HEK293 (cell line): ENCODE data around the gene CACNB2.

Source experiments
- CTCF ChIA-PET: fragments of 350-600 bp; formaldehyde crosslinking; extraction: SDS; loops from one replicate; lab custom pipeline; 2021; ENCODE audit warnings: antibody characterized with exemption; lab: Yijun Ruan, JAX
- POLR2A ChIA-PET: fragments of 300-600 bp; formaldehyde crosslinking; extraction: SDS; loops from one replicate; lab custom pipeline; 2020; ENCODE audit warnings: antibody characterized with exemption, inconsistent platforms; lab: Yijun Ruan, JAX
- H3K27ac ChIP-seq: fragments of 200-500 bp; sonication (Bioruptor generic); 2 replicates; pipeline ENCODE4 v1.5.1; 2014; ENCODE audit warnings: low read depth, low read length, control low read depth, inconsistent platforms; ENCODE audit errors: extremely low read depth
- H3K36me3 ChIP-seq, 2 experiments: fragments of 200-500 bp in 1 of 2; sonication (Bioruptor generic) in 1 of 2; 1 replicate in 1 of 2; 2 replicates in 1 of 2; pipeline ENCODE4 v1.5.1; 2014 to 2017; ENCODE audit warnings: inconsistent platforms in 2 of 2, low read length in 2 of 2; ENCODE audit not compliant: control insufficient read depth in 2 of 2, insufficient read depth in 1 of 2
- H3K4me1 ChIP-seq: fragments of 200-500 bp; sonication (Bioruptor generic); 2 replicates; pipeline ENCODE4 v1.5.1; 2014; ENCODE audit warnings: mild to moderate bottlenecking, low read length, inconsistent platforms; ENCODE audit not compliant: control insufficient read depth, insufficient read depth
- H3K4me3 ChIP-seq: 2 replicates; pipeline ENCODE4 v1.5.1; 2011; ENCODE audit warnings: low read depth, mild to moderate bottlenecking, control low read depth, low read length, moderate library complexity
- H3K9me3 ChIP-seq: fragments of 200-500 bp; sonication (Bioruptor generic); 2 replicates; pipeline ENCODE4 v1.5.1; 2014; ENCODE audit warnings: low read depth, low read length, inconsistent platforms; ENCODE audit not compliant: control insufficient read depth, insufficient read depth
- GLI2 ChIP-seq: fragments of 450-650 bp; formaldehyde crosslinking; IDR thresholded peaks from 2 replicates; pipeline ENCODE4; 2017; ENCODE audit warnings: missing biosample characterization, missing genetic modification characterization, low read depth, borderline replicate concordance
- GLIS2 ChIP-seq: fragments of 450-650 bp; formaldehyde crosslinking; IDR thresholded peaks from 2 replicates; pipeline ENCODE4 v1.5.1; 2016; ENCODE audit warnings: missing biosample characterization, missing genetic modification characterization
- KLF16 ChIP-seq: fragments of 450-650 bp; formaldehyde crosslinking; IDR thresholded peaks from 2 replicates; pipeline ENCODE4 v1.5.1; 2017; ENCODE audit warnings: missing biosample characterization, missing genetic modification characterization
- KLF9 ChIP-seq: fragments of 450-650 bp; formaldehyde crosslinking; IDR thresholded peaks from 2 replicates; pipeline ENCODE4 v1.5.1; 2016; ENCODE audit warnings: missing biosample characterization, missing genetic modification characterization, low read depth
- SCRT1 ChIP-seq: fragments of 450-650 bp; formaldehyde crosslinking; IDR thresholded peaks from 2 replicates; pipeline ENCODE4 v1.5.1; 2016; ENCODE audit warnings: missing biosample characterization, missing genetic modification characterization, borderline replicate concordance
- SCRT2 ChIP-seq: fragments of 450-650 bp; formaldehyde crosslinking; IDR thresholded peaks from 2 replicates; pipeline ENCODE4 v1.5.1; 2016; ENCODE audit warnings: missing biosample characterization, missing genetic modification characterization
- ZBTB17 ChIP-seq: fragments of 450-650 bp; formaldehyde crosslinking; IDR thresholded peaks from 2 replicates; pipeline ENCODE4 v1.5.1; 2016; ENCODE audit warnings: missing biosample characterization, missing genetic modification characterization
- ZBTB20 ChIP-seq: fragments of 450-650 bp; formaldehyde crosslinking; IDR thresholded peaks from 2 replicates; pipeline ENCODE4 v1.5.1; 2016; ENCODE audit warnings: missing biosample characterization, missing genetic modification characterization
- ZBTB21 ChIP-seq: fragments of 450-650 bp; formaldehyde crosslinking; IDR thresholded peaks from 2 replicates; pipeline ENCODE4 v1.5.1; 2017; ENCODE audit warnings: missing biosample characterization, missing genetic modification characterization
- ZNF239 ChIP-seq: fragments of 450-650 bp; formaldehyde crosslinking; IDR thresholded peaks from 2 replicates; pipeline ENCODE4 v1.5.1; 2016; ENCODE audit warnings: missing biosample characterization, missing genetic modification characterization
- ZNF302 ChIP-seq: fragments of 450-650 bp; formaldehyde crosslinking; IDR thresholded peaks from 2 replicates; pipeline ENCODE4 v1.5.1; 2016; ENCODE audit warnings: missing biosample characterization, missing genetic modification characterization, low read depth
- ZNF350 ChIP-seq: fragments of 450-650 bp; formaldehyde crosslinking; IDR thresholded peaks from 2 replicates; pipeline ENCODE4 v1.5.0; 2017; ENCODE audit warnings: missing biosample characterization, mild to moderate bottlenecking, missing genetic modification characterization
- ZNF629 ChIP-seq: fragments of 450-650 bp; formaldehyde crosslinking; IDR thresholded peaks from 2 replicates; pipeline ENCODE4 v1.5.1; 2017; ENCODE audit warnings: missing biosample characterization, missing genetic modification characterization
- ZNF677 ChIP-seq: fragments of 450-650 bp; IDR thresholded peaks from 2 replicates; pipeline ENCODE4 v1.5.0; 2018; ENCODE audit warnings: missing biosample characterization, mild to moderate bottlenecking, missing genetic modification characterization, moderate library complexity
- ZNF704 ChIP-seq: fragments of 450-650 bp; formaldehyde crosslinking; IDR thresholded peaks from 2 replicates; pipeline ENCODE4 v1.5.1; 2016; ENCODE audit warnings: missing biosample characterization, missing genetic modification characterization
- ZNF707 ChIP-seq: fragments of 450-650 bp; formaldehyde crosslinking; IDR thresholded peaks from 2 replicates; pipeline ENCODE4 v1.5.1; 2016; ENCODE audit warnings: missing biosample characterization, missing genetic modification characterization
- TF ChIP-seq, protein P1 (sequence below): fragments of 450-650 bp; formaldehyde crosslinking; IDR thresholded peaks from 2 replicates; pipeline ENCODE4 v1.5.1; 2016; ENCODE audit warnings: missing biosample characterization, missing genetic modification characterization, low read depth
- TF ChIP-seq, protein P2 (sequence below): fragments of 450-650 bp; formaldehyde crosslinking; IDR thresholded peaks from 2 replicates; pipeline ENCODE4 v1.5.1; 2017; ENCODE audit warnings: missing biosample characterization, mild to moderate bottlenecking, missing genetic modification characterization, moderate library complexity
- TF ChIP-seq, protein P3 (sequence below): fragments of 450-650 bp; formaldehyde crosslinking; IDR thresholded peaks from 2 replicates; pipeline ENCODE4 v1.5.1; 2017; ENCODE audit warnings: missing biosample characterization, missing genetic modification characterization

CACNB2 gene

DNA sequence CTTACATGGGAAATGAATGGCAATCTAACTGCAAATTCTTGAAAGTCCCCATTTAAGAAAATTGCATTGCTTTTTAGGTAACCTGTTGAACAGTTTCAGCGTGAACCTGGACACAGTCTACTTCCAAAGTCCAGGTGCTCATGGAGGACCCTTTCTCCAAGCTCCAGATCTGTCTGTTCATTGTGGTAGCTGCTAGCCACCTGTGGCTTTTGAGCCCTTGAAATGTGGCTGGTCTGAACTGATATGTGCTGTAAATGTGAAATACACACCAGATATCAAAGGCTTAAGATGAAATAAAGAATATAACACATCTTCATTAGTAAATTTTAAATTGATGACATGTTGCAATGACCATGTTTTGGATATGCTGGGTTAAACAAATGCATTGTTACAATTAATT, 4.2 kb downstream of the CACNB2 start:
- Histone ChIP-seq H3K4me1 (no peaks in the 10 kb centered on the region), H3K36me3 (no peaks in the 10 kb centered on the region), H3K4me3 (no peak overlapping the region), H3K9me3 (no peaks in the 10 kb centered on the region), H3K27ac (no peak overlapping the region)
- TF ChIP-seq ZNF677 (tag by site-specific recombination): no peak
- ChIA-PET POLR2A (no interaction called here), CTCF (interaction anchor here (0.7 kb wide), 1 partner anchor 13 kb away, joined by 3 read pairs; no protein-coding TSS in a partner anchor)

GRCh38 chr10:18144928-18145327, 4.7 kb downstream of the CACNB2 start:
- H3K4me3 ChIP-seq: no peak overlapping the region
- TF ChIP-seq SCRT1 (tag by site-specific recombination) (peak; percentile 92), KLF16 (no peak), SCRT2 (tag by site-specific recombination) (peak; percentile 94), KLF9 (tag by site-specific recombination) (no peak), ZNF350 (tag by site-specific recombination) (no peak), ZNF239 (tag by site-specific recombination) (no peak), ZNF707 (tag by site-specific recombination) (no peak), GLIS2 (tag by site-specific recombination) (no peak)
- TF ChIP-seq, protein P1, sequence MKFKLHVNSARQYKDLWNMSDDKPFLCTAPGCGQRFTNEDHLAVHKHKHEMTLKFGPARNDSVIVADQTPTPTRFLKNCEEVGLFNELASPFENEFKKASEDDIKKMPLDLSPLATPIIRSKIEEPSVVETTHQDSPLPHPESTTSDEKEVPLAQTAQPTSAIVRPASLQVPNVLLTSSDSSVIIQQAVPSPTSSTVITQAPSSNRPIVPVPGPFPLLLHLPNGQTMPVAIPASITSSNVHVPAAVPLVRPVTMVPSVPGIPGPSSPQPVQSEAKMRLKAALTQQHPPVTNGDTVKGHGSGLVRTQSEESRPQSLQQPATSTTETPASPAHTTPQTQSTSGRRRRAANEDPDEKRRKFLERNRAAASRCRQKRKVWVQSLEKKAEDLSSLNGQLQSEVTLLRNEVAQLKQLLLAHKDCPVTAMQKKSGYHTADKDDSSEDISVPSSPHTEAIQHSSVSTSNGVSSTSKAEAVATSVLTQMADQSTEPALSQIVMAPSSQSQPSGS (tag by site-specific recombination): no peak
- TF ChIP-seq, protein P2, sequence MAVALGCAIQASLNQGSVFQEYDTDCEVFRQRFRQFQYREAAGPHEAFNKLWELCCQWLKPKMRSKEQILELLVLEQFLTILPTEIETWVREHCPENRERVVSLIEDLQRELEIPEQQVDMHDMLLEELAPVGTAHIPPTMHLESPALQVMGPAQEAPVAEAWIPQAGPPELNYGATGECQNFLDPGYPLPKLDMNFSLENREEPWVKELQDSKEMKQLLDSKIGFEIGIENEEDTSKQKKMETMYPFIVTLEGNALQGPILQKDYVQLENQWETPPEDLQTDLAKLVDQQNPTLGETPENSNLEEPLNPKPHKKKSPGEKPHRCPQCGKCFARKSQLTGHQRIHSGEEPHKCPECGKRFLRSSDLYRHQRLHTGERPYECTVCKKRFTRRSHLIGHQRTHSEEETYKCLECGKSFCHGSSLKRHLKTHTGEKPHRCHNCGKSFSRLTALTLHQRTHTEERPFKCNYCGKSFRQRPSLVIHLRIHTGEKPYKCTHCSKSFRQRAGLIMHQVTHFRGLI: 0 out of 2 replicates have a peak, but pooled peaks have one; percentile 19
- ChIA-PET CTCF (interaction anchor here (0.7 kb wide), 1 partner anchor 12 kb away, joined by 3 read pairs; no protein-coding TSS in a partner anchor), POLR2A (no interaction called here)
- H3K9me3 ChIP-seq: no peaks in the 10 kb centered on the region
- no peaks in the 10 kb centered on the region for H3K4me1 ChIP-seq
- H3K36me3 ChIP-seq: no peaks in the 10 kb centered on the region
- no peak overlapping the region for H3K27ac ChIP-seq

- H3K27ac ChIP-seq: no peak overlapping the region
- CTCF ChIA-PET: interaction anchor here (0.6 kb wide), 1 partner anchor 1872 kb away, joined by 3 read pairs; no protein-coding TSS in a partner anchor
- no peaks in the 10 kb centered on the region for H3K4me1 ChIP-seq
- POLR2A ChIA-PET: no interaction called here
- TF ChIP-seq GLI2 (tag by site-specific recombination) (no peak), ZNF629 (tag by site-specific recombination) (peak; percentile 60), ZBTB21 (tag by site-specific recombination) (peak; percentile 72), ZBTB17 (tag by site-specific recombination) (peak; percentile 45), ZNF704 (tag by site-specific recombination) (no peak), ZNF302 (tag by site-specific recombination) (no peak), ZBTB20 (tag by site-specific recombination) (peak; percentile 28; the same call in 1 of the 2 replicates)
- TF ChIP-seq, protein P3, sequence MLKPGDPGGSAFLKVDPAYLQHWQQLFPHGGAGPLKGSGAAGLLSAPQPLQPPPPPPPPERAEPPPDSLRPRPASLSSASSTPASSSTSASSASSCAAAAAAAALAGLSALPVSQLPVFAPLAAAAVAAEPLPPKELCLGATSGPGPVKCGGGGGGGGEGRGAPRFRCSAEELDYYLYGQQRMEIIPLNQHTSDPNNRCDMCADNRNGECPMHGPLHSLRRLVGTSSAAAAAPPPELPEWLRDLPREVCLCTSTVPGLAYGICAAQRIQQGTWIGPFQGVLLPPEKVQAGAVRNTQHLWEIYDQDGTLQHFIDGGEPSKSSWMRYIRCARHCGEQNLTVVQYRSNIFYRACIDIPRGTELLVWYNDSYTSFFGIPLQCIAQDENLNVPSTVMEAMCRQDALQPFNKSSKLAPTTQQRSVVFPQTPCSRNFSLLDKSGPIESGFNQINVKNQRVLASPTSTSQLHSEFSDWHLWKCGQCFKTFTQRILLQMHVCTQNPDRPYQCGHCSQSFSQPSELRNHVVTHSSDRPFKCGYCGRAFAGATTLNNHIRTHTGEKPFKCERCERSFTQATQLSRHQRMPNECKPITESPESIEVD: peak; percentile 20; the same call in 1 of the 2 replicates
- TF ChIP-seq, protein P1 (tag by site-specific recombination): peak; percentile 81
- H3K4me3 ChIP-seq: no peak overlapping the region
- no peaks in the 10 kb centered on the region for H3K36me3 ChIP-seq
- H3K9me3 ChIP-seq: no peaks in the 10 kb centered on the region
These were observed 5.4 kb downstream of the CACNB2 start for GRCh38 chr10:18145652-18146051.
